K562 (cell line): ENCODE results near the gene ARHGAP23. TPM values are rescaled to one million over a fixed set of nuclear protein-coding genes. Genes with fewer than 3 reads are reported as not detected.

Experiments used
- ATF7 ChIP-seq: fragments of 450-650 bp; IDR thresholded peaks from 2 replicates; pipeline ENCODE4 v1.7.1; 2014; ENCODE audit warnings: mild to moderate bottlenecking, moderate library complexity
- CREB3L1 ChIP-seq: fragments of 450-650 bp; IDR thresholded peaks from 2 replicates; pipeline ENCODE4 v1.6.1; 2014; ENCODE audit warnings: low read depth, mild to moderate bottlenecking, moderate library complexity, borderline replicate concordance
- E2F8 ChIP-seq: fragments of 450-650 bp; IDR thresholded peaks from 2 replicates; pipeline ENCODE4 v1.7.1; 2018; ENCODE audit warnings: mild to moderate bottlenecking, low read depth; ENCODE audit not compliant: partially characterized antibody
- GTF2B ChIP-seq: IDR thresholded peaks from 2 replicates; pipeline ENCODE4 v1.6.1; 2011; ENCODE audit not compliant: insufficient read length; ENCODE audit errors: extremely low read depth
- HNRNPLL ChIP-seq: fragments of 200-400 bp; formaldehyde crosslinking; IDR thresholded peaks from 2 replicates; pipeline ENCODE4 v1.6.1; 2017; ENCODE audit warnings: low read length, low read depth, mild to moderate bottlenecking; ENCODE audit not compliant: poor library complexity, severe bottlenecking
- MEIS2 ChIP-seq: fragments of 450-650 bp; IDR thresholded peaks from 2 replicates; pipeline ENCODE4 v1.6.1; 2014; ENCODE audit warnings: mild to moderate bottlenecking; ENCODE audit not compliant: partially characterized antibody
- PML ChIP-seq: IDR thresholded peaks from 2 replicates; pipeline ENCODE4 v1.6.1; 2012; ENCODE audit warnings: low read length, inconsistent platforms
- RNF2 ChIP-seq: sonication (generic); IDR thresholded peaks from 2 replicates; pipeline ENCODE4 v1.6.1; 2016
- SMAD1 ChIP-seq: fragments of 150-350 bp; IDR thresholded peaks from 2 replicates; pipeline ENCODE4 v1.6.1; 2014; ENCODE audit warnings: low read length, low read depth; ENCODE audit not compliant: partially characterized antibody
- SRSF3 ChIP-seq: fragments of 200-400 bp; formaldehyde crosslinking; IDR thresholded peaks from 2 replicates; pipeline ENCODE4 v1.6.1; 2016; ENCODE audit warnings: mild to moderate bottlenecking, low read length, moderate library complexity; ENCODE audit not compliant: insufficient read depth
- VEZF1 ChIP-seq: fragments of 200-800 bp; sonication (Bioruptor generic); IDR thresholded peaks from 2 replicates; pipeline ENCODE4 v1.6.1; 2017; ENCODE audit warnings: missing genetic modification characterization, missing compliant biosample characterization
- ZFX ChIP-seq: sonication (generic); formaldehyde crosslinking; IDR thresholded peaks from 2 replicates; pipeline ENCODE4 v1.8.0; 2022; ENCODE audit warnings: mild to moderate bottlenecking, missing genetic modification reagents, moderate library complexity
- ZNF740 ChIP-seq, 3 experiments: fragments of 200-800 bp in 1 of 3; sonication (Bioruptor generic) in 1 of 3; sonication (generic) in 1 of 3; formaldehyde crosslinking in 1 of 3; IDR thresholded peaks; 2 replicates each; pipeline versions ENCODE4 v1.6.1 to v1.8.0; 2016 to 2022; ENCODE audit warnings: mild to moderate bottlenecking in 2 of 3, missing compliant biosample characterization in 2 of 3, missing genetic modification characterization in 2 of 3, missing genetic modification reagents in 1 of 3
- polyA plus RNA-seq, 8 experiments: library from polyadenylated mRNA; depleted of rRNA in 4 of 8; stranded (reverse) in 5 of 8; unstranded in 3 of 8; fragments of >200 nt; fragmentation: Nextera tagmentation in 2 of 8; fragmentation: Illumina TruSeq in 1 of 8; extraction: Ambion mirVana in 2 of 8; extraction: Trizol in 1 of 8; gene quantifications; 2 replicates each; pipeline versions ENCODE4 v1.2.1 to v1.2.3, GENCODE V29; 2011 to 2014; ENCODE audit warnings: inconsistent platforms in 1 of 8, missing spikeins in 1 of 8
- total RNA-seq, 7 experiments: library from RNA; depleted of rRNA in 6 of 7; stranded (reverse); fragments of >200 nt in 6 of 7; fragmentation: Illumina TruSeq in 2 of 7; extraction: Trizol in 2 of 7; gene quantifications; 2 replicates each; pipeline versions ENCODE4 v1.2.1 to v1.2.3, GENCODE V29; 2011 to 2021; ENCODE audit warnings: low replicate concordance in 1 of 7

ARHGAP23 gene
- total and polyA plus RNA-seq, 9 of the 15 experiments (the other 6 are each of a cell fraction or from before 2014, with no cell fraction given): 0.01 to 2.7 (median 0.70) TPM

GRCh38 chr17:38415250-38416194 lies 12.7 kb upstream of the ARHGAP23 start (continued):
- no peak for TF ChIP-seq ZNF740 (CRISPR knock-in tag; IDR thresholded peaks at IDR 0.05)
- no peak for TF ChIP-seq ZNF740 (tag; IDR thresholded peaks at IDR 0.05)
- no peak for TF ChIP-seq CREB3L1
- peak; percentile 34; the same call in 1 of the 2 replicates for TF ChIP-seq ZFX (CRISPR knock-in tag)
- no peak for TF ChIP-seq SMAD1
- peak; percentile 47; the same call in 1 of the 2 replicates for TF ChIP-seq SRSF3
- peak; percentile 58; the same call in 1 of the 2 replicates for TF ChIP-seq VEZF1 (CRISPR knock-in tag)
- TF ChIP-seq RNF2: 0 out of 2 replicates have a peak, but pooled peaks have one; percentile 39
- peak; percentile 11 for TF ChIP-seq MEIS2
- TF ChIP-seq PML: no peak
- TF ChIP-seq HNRNPLL: peak; percentile 8
- peak; percentile 94 for TF ChIP-seq ATF7
- no peak for TF ChIP-seq E2F8
- TF ChIP-seq GTF2B: no peak
